Esophagus muscularis mucosa (tissue), 4 donors: ENCODE data around the gene MED31. TPM values are rescaled to one million over a fixed set of nuclear protein-coding genes. Genes with fewer than 3 reads are reported as not detected.

ENCODE experiments used
- DNase-seq: peaks from one replicate; pipeline ENCODE4 v3.0.0-alpha.2; 2017; ENCODE audit errors: extremely low spot score
- H3K27ac ChIP-seq, 4 donors: fragments of 200-600 bp; sonication (generic); replicated peaks in 1 of 4; 1 replicate in 3 of 4; 2 replicates in 1 of 4; pipeline ENCODE4 v1.5.1; 2016 to 2019; ENCODE audit warnings: mild to moderate bottlenecking in 1 of 4
- H3K27me3 ChIP-seq, 4 donors: fragments of 200-600 bp; sonication (generic); one replicate each; pipeline versions ENCODE4 v1.5.1 to v1.6.0; 2016 to 2019
- H3K36me3 ChIP-seq, 4 donors: fragments of 200-600 bp; sonication (generic); one replicate each; pipeline ENCODE4 v1.5.1; 2016 to 2019
- H3K4me1 ChIP-seq, 4 donors: fragments of 200-600 bp; sonication (generic); one replicate each; pipeline ENCODE4 v1.5.1; 2016 to 2019
- H3K4me3 ChIP-seq, 4 donors: fragments of 200-600 bp; sonication (generic); 1 replicate in 2 of 4; 2 replicates in 2 of 4; pipeline ENCODE4 v1.5.1; 2016 to 2019; ENCODE audit warnings: mild to moderate bottlenecking in 4 of 4, moderate library complexity in 1 of 4
- H3K9me3 ChIP-seq, 4 donors: fragments of 200-600 bp; sonication (generic); 1 replicate in 3 of 4; 2 replicates in 1 of 4; pipeline ENCODE4 v1.5.1; 2016 to 2019
- EP300 ChIP-seq: sonication (generic); formaldehyde crosslinking; IDR thresholded peaks from one replicate; pipeline ENCODE4 v1.6.1; 2017; ENCODE audit warnings: antibody characterized with exemption
- POLR2A ChIP-seq: fragments of 450-650 bp; IDR thresholded peaks from one replicate; pipeline ENCODE4 v1.6.1; 2017; ENCODE audit warnings: antibody characterized with exemption, moderate library complexity, mild to moderate bottlenecking, low read depth
- POLR2AphosphoS5 ChIP-seq, 2 donors: sonication (generic); formaldehyde crosslinking; IDR thresholded peaks; one replicate each; pipeline ENCODE4 v1.6.1; 2017; ENCODE audit warnings: antibody characterized with exemption in 2 of 2
- WGBS: methylation state at CpG from one replicate; pipeline ENCODE4 v1.1.5; 2018; 5-methylcytosine and 5-hydroxymethylcytosine counted together
- intact Hi-C: fragments of 100-400 bp; cut with DNase I; formaldehyde crosslinking; loops from one replicate; pipeline ENCODE4 v1.15.1; 2023
- total RNA-seq, 4 donors: library from RNA; depleted of rRNA; stranded (reverse); fragments of >200 nt; gene quantifications; one replicate each; pipeline versions ENCODE4 v1.1.0 to v1.2.1, GENCODE V29; 2016
- TF ChIP-seq, protein P1 (sequence below), 3 experiments: fragments of 200-600 bp in 2 of 3; fragments of 450-650 bp in 1 of 3; sonication (generic) in 2 of 3; IDR thresholded peaks; one replicate each; pipeline ENCODE4 v1.5.1; 2017 to 2019; ENCODE audit warnings: antibody characterized with exemption in 3 of 3, mild to moderate bottlenecking in 2 of 3, moderate library complexity in 1 of 3

MED31 gene
- total RNA-seq, 4 donors from 2014 or later, result 4.5 to 8.7 (median 6.9) TPM

DNA sequence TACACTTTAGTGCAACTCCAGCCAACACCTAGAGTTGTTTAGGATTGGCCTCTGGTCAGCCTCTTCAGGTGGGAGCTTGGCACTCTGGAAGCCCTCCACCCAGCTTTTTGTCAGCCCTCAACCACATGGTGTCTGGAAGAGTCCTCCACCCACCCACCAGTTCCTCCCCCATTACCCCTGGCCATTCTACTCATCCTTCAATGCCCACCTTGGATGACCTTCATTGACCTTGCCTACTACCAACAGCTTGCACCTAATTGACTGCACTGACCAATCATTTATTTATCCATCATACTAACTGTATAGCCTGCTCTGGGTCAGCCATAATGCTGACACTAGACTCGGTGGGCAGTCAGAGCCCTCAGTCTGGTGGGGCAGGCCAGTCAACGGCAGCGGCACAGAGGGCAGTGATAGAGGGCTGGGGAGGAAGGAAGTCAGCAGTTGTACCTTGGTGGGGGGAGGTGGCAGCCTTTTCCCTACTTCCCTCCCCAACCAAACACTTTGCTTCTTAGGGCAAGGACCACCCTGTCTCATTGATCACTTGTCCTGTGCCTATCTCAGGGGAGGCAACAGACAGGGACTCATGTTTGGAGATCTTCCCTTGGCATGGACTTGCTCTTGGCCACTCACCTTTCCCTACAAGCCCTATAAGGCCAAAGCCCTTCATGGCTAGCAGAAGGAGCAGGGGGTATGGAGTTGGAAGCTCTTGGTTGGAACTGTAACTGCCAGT lies 32.5 kb upstream of the MED31 start:
- TF ChIP-seq EP300, result no peak
- TF ChIP-seq, protein P1, sequence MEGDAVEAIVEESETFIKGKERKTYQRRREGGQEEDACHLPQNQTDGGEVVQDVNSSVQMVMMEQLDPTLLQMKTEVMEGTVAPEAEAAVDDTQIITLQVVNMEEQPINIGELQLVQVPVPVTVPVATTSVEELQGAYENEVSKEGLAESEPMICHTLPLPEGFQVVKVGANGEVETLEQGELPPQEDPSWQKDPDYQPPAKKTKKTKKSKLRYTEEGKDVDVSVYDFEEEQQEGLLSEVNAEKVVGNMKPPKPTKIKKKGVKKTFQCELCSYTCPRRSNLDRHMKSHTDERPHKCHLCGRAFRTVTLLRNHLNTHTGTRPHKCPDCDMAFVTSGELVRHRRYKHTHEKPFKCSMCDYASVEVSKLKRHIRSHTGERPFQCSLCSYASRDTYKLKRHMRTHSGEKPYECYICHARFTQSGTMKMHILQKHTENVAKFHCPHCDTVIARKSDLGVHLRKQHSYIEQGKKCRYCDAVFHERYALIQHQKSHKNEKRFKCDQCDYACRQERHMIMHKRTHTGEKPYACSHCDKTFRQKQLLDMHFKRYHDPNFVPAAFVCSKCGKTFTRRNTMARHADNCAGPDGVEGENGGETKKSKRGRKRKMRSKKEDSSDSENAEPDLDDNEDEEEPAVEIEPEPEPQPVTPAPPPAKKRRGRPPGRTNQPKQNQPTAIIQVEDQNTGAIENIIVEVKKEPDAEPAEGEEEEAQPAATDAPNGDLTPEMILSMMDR (IDR thresholded peaks at IDR 0.05), result no peak
- TF ChIP-seq POLR2AphosphoS5 (IDR thresholded peaks at IDR 0.05), result no peak
- no peak for TF ChIP-seq POLR2A
- intact Hi-C loops, result no loop called here
- H3K9me3 ChIP-seq, result no peaks in the 10 kb centered on the region
- WGBS, result 74% methylated on average over 3 of the region's 3 CpGs
- H3K4me3 ChIP-seq, result no peak overlapping the region
- no peak overlapping the region for H3K27ac ChIP-seq
- H3K27me3 ChIP-seq, result peaks cover 0 to 43% (median 0%) of the 10 kb centered on the region in 4 donors
- DNase-seq, result no peak
- no peaks in the 10 kb centered on the region for H3K36me3 ChIP-seq
- H3K4me1 ChIP-seq, result no peaks in the 10 kb centered on the region

DNA sequence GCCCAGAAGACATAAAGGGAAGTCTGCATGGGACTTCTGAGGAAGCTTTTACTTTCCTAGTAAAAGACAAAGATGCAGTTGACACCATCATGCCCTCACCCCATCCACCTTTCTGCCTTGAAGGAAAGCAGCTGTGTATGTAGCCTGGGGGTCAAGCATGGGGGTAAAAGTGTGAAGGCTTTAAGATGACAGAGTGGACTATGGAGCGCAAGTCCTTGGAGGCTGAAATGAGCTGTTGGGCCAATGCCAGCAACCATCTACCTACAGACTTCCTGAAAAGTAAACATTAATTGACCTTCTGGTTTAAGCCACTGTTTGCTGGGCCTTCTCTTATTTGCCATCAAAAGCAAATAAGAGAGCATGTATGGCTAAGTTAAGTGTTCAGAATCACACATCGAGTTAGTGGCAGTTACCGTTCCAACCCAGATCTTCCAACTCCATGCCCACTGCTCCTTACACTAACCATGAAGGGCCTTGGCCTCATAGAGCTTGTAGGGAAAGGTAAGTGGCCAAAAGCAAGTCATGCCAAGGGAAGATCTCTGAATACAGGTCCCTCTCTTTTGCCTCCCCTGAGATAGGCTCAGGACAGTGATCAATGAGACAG lies 31.8 kb upstream of the MED31 start:
- no peaks in the 10 kb centered on the region for H3K36me3 ChIP-seq
- intact Hi-C loops, result no loop called here
- WGBS, result 82% methylated on average over 3 of the region's 3 CpGs
- no peak overlapping the region for H3K4me3 ChIP-seq
- no peaks in the 10 kb centered on the region for H3K4me1 ChIP-seq
- TF ChIP-seq EP300 (no peak), POLR2A (no peak), POLR2AphosphoS5 (IDR thresholded peaks at IDR 0.05) (no peak)
- TF ChIP-seq, protein P1 (IDR thresholded peaks at IDR 0.05), result no peak
- peaks cover 0 to 50% (median 0%) of the 10 kb centered on the region in 4 donors for H3K27me3 ChIP-seq
- H3K27ac ChIP-seq, result no peak overlapping the region
- DNase-seq, result no peak
- no peaks in the 10 kb centered on the region for H3K9me3 ChIP-seq

DNA sequence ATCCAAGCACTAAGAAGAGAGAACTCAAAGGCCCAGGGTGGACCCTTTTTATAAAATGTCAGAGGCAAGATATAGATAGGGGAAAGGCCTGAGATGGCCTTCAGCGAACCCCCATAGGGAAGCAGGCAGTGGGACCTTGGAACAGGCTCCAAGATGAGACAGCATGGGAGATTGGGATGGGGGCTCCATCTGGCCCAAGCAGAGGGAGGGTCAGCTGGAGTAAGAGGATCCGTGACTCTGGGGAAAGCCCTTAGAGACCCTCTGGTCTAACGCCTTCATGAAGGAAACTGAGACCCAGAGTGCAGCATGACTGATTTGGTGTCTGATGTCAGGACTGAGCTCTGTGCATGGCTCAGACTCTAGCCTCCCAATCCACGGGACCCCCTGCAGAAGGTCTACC lies 30.9 kb upstream of the MED31 start:
- H3K27ac ChIP-seq, result no peak overlapping the region
- intact Hi-C loops, result no loop called here
- no peak for DNase-seq
- H3K4me3 ChIP-seq, result no peak overlapping the region
- peaks cover 0 to 53% (median 0%) of the 10 kb centered on the region in 4 donors for H3K27me3 ChIP-seq
- H3K4me1 ChIP-seq, result no peaks in the 10 kb centered on the region
- 84% methylated on average over 4 of the region's 4 CpGs for WGBS
- no peaks in the 10 kb centered on the region for H3K9me3 ChIP-seq
- no peaks in the 10 kb centered on the region for H3K36me3 ChIP-seq
- no peak for TF ChIP-seq POLR2A
- TF ChIP-seq EP300, result no peak
- TF ChIP-seq, protein P1 (IDR thresholded peaks at IDR 0.05), result no peak
- TF ChIP-seq POLR2AphosphoS5 (IDR thresholded peaks at IDR 0.05), result no peak

DNA sequence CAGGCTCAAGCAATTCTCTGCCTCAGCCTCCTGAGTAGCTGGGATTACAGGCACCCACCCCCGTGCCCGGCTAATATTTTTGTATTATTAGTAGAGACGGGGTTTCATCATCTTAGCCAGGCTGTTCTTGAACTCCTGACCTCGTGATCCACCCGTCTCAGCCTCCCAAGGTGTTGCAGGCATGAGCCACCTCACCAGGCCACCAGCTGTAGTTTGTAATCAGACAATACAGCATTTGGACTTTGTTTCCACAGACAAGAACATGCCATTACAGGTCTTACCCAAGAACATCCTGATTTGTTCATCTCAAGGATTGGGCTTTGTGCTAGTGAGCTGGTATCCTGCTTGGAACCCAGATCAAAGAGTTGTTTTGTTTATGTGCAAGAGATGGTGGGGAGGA lies 30.3 kb upstream of the MED31 start:
- 66% methylated on average over 5 of the region's 5 CpGs for WGBS
- peaks cover 0 to 56% (median 0%) of the 10 kb centered on the region in 4 donors for H3K27me3 ChIP-seq
- no peak overlapping the region for H3K4me3 ChIP-seq
- H3K27ac ChIP-seq, result no peak overlapping the region
- DNase-seq, result no peak
- no peak for TF ChIP-seq POLR2A
- TF ChIP-seq POLR2AphosphoS5 (IDR thresholded peaks at IDR 0.05), result no peak
- TF ChIP-seq EP300, result no peak
- TF ChIP-seq, protein P1 (IDR thresholded peaks at IDR 0.05), result no peak
- no peaks in the 10 kb centered on the region for H3K4me1 ChIP-seq
- no peaks in the 10 kb centered on the region for H3K36me3 ChIP-seq
- H3K9me3 ChIP-seq, result no peaks in the 10 kb centered on the region
- intact Hi-C loops, result no loop called here
